ENCODE results near the gene MALL. TPM values are rescaled to one million over a fixed set of nuclear protein-coding genes. Genes with fewer than 3 reads are reported as not detected.
"Not testable (repeated sequence)": the region's sequence is repeated elsewhere in the genome, so short reads cannot be mapped to it uniquely, and the experiment has no call there.

The MALL gene
- total RNA-seq, 1 experiment from 2014 or later = 26.1 TPM

DNA sequence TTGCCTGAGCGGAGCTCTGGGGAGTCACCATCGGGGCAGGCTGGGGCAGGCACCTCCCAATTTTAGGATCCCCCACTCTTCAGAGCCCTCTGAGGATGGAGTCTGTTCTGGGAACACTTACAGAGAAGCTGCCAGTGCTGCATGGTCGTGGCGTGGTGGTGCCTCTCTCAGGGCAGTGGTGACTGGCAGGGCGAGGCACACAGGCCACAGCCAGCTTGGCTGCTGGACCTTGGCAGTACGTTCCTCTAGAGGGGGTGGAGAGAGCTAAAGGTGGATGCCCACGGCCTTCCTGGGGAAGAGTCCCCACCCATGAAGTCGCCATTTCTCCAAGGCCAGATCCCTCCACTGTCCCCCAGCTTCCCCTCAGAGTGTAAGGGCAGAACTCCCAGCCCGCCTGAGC is 78.3 kb downstream of the MALL start:
- H3K27me3 ChIP-seq (replicated peaks; ENCODE audit: control insufficient read depth, insufficient read depth, low read length); intact Hi-C loops (cut with micrococcal nuclease; ENCODE audit: unreplicated experiment); H3K36me3 ChIP-seq (ENCODE audit: control insufficient read depth, insufficient read depth, low read length); H3K36me3 Mint-ChIP-seq (ENCODE audit: insufficient read depth, unreplicated experiment); H3K4me3 ChIP-seq (ENCODE audit: low read depth, low read length); POLR2A ChIA-PET; H3K4me3 Mint-ChIP-seq (ENCODE audit: unreplicated experiment); H3K4me1 ChIP-seq; BruUV-seq (replicated peaks); H3K9me3 Mint-ChIP-seq (ENCODE audit: unreplicated experiment); H3K27me3 Mint-ChIP-seq (ENCODE audit: insufficient read depth, unreplicated experiment); H3K9me3 ChIP-seq; H3K27ac Mint-ChIP-seq (ENCODE audit: unreplicated experiment); H3K4me1 Mint-ChIP-seq (ENCODE audit: low read depth, unreplicated experiment); CTCF ChIA-PET: not testable (repeated sequence)
- peak in 1 of 2 experiments; percentile 2 for DNase-seq

DNA sequence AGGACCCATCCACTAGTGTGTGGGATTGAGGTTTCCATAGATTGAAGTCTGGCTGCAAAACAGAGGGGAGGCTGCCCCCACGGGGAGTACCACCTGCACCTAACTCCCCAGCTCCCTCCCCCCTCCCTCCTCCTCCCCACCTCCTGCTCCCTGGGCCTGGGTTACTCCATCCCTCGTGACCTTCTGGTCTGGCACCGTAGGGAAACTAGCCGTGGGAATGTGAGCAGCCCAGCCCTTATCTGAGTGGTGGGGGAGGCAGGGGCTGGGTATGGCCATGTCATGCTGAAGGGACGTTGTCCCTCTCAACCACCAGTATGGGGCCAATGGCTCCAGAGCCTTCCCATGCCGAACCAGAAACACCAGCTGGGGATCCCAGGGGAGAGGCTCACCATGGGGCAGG is 80.2 kb downstream of the MALL start:
- H3K27me3 Mint-ChIP-seq (ENCODE audit: insufficient read depth, unreplicated experiment); H3K27me3 ChIP-seq (replicated peaks; ENCODE audit: control insufficient read depth, insufficient read depth, low read length); intact Hi-C loops (cut with micrococcal nuclease; ENCODE audit: unreplicated experiment); BruUV-seq (replicated peaks); H3K4me3 ChIP-seq (ENCODE audit: low read depth, low read length); H3K36me3 Mint-ChIP-seq (ENCODE audit: insufficient read depth, unreplicated experiment); POLR2A ChIA-PET; H3K27ac Mint-ChIP-seq (ENCODE audit: unreplicated experiment); H3K4me1 ChIP-seq; H3K9me3 Mint-ChIP-seq (ENCODE audit: unreplicated experiment); H3K4me3 Mint-ChIP-seq (ENCODE audit: unreplicated experiment); H3K36me3 ChIP-seq (ENCODE audit: control insufficient read depth, insufficient read depth, low read length); H3K4me1 Mint-ChIP-seq (ENCODE audit: low read depth, unreplicated experiment); H3K9me3 ChIP-seq; CTCF ChIA-PET; DNase-seq: not testable (repeated sequence)

DNA sequence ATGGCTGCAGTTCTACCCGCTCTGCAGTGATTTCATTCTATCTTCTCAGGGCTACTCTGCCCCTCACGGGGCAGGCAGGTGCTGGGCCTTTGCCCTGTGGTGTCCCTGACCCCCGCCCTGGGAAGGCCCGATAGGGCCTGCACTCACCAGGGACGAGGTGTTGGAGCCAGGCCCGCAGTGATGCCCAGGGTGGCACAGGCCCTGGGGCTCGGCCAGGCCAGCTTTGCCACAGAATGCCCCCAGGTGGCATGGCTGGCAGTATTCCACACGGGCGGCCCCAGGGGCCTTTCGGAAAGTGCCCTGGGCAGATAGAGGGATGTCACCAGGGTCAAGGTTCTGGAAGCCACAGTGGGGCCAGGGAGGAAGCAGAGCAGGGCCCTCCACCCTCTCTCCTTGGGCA is 80.7 kb downstream of the MALL start:
- H3K4me3 ChIP-seq (ENCODE audit: low read depth, low read length); H3K27me3 Mint-ChIP-seq (ENCODE audit: insufficient read depth, unreplicated experiment); H3K4me1 ChIP-seq; intact Hi-C loops (cut with micrococcal nuclease; ENCODE audit: unreplicated experiment); BruUV-seq (replicated peaks); H3K36me3 ChIP-seq (ENCODE audit: control insufficient read depth, insufficient read depth, low read length); H3K9me3 ChIP-seq; H3K4me3 Mint-ChIP-seq (ENCODE audit: unreplicated experiment); CTCF ChIA-PET; H3K9me3 Mint-ChIP-seq (ENCODE audit: unreplicated experiment); H3K27me3 ChIP-seq (replicated peaks; ENCODE audit: control insufficient read depth, insufficient read depth, low read length); POLR2A ChIA-PET; H3K27ac Mint-ChIP-seq (ENCODE audit: unreplicated experiment); H3K4me1 Mint-ChIP-seq (ENCODE audit: low read depth, unreplicated experiment); H3K36me3 Mint-ChIP-seq (ENCODE audit: insufficient read depth, unreplicated experiment): not testable (repeated sequence)
- DNase-seq = peak in 1 of 2 experiments; percentile 5

Small RNA genes lying within 50 kb of the gene (microRNA-seq; reads per million reads assigned to microRNA genes)
- not detected for gene MIR4267
- not detected for gene MIR4436B1

Other genes starting within 250 kb of the MALL start
- 2.5 and 4.0 TPM in 2 replicates for gene LIMS3, start 217.1 kb downstream of the MALL start, total RNA-seq (2022)
- gene NPHP1, start 89.2 kb upstream of the MALL start, total RNA-seq (2022) = 2.0 and 3.1 TPM in 2 replicates
- gene MTLN, start 96.7 kb upstream of the MALL start, total RNA-seq (2022) = 48.7 and 50.7 TPM in 2 replicates